Neural cell (in vitro differentiated cells): ENCODE data around the gene C3orf62.

Experiments used
- EP300 ChIP-seq: fragments of 450-650 bp; conservative IDR thresholded peaks from 2 replicates; pipeline ENCODE4 v1.6.1; 2014; ENCODE audit warnings: antibody characterized with exemption, mild to moderate bottlenecking, moderate library complexity; ENCODE audit not compliant: poor library complexity, severe bottlenecking
- EZH2 ChIP-seq: fragments of 200-600, 300-800 bp; shearing (Covaris generic), sonication (generic); IDR thresholded peaks from 2 replicates; pipeline ENCODE4 v1.6.1; 2014; ENCODE audit warnings: antibody characterized with exemption, low read length, borderline replicate concordance, mild to moderate bottlenecking; ENCODE audit not compliant: insufficient read depth, poor library complexity, severe bottlenecking
- MXI1 ChIP-seq: fragments of 450-650 bp; conservative IDR thresholded peaks from 2 replicates; pipeline ENCODE4 v1.6.1; 2014; ENCODE audit warnings: antibody characterized with exemption, mild to moderate bottlenecking; ENCODE audit not compliant: poor library complexity, severe bottlenecking
- POLR2AphosphoS5 ChIP-seq: IDR thresholded peaks from 2 replicates; pipeline ENCODE4 v1.6.1; 2012
- RAD21 ChIP-seq: fragments of 450-650 bp; conservative IDR thresholded peaks from 2 replicates; pipeline ENCODE4 v1.6.1; 2014; ENCODE audit warnings: antibody characterized with exemption, mild to moderate bottlenecking, moderate library complexity
- TAF1 ChIP-seq: IDR thresholded peaks from 2 replicates; pipeline ENCODE4 v1.6.1; 2012; ENCODE audit warnings: low read depth
- TF ChIP-seq, protein P1 (sequence below): IDR thresholded peaks from 2 replicates; pipeline ENCODE4 v1.6.1; 2012; ENCODE audit warnings: borderline replicate concordance
- TF ChIP-seq, protein P2 (sequence below): fragments of 450-650 bp; IDR thresholded peaks from 2 replicates; pipeline ENCODE4 v1.5.1; 2014; ENCODE audit warnings: antibody characterized with exemption, mild to moderate bottlenecking, moderate library complexity; ENCODE audit not compliant: poor library complexity, severe bottlenecking

DNA sequence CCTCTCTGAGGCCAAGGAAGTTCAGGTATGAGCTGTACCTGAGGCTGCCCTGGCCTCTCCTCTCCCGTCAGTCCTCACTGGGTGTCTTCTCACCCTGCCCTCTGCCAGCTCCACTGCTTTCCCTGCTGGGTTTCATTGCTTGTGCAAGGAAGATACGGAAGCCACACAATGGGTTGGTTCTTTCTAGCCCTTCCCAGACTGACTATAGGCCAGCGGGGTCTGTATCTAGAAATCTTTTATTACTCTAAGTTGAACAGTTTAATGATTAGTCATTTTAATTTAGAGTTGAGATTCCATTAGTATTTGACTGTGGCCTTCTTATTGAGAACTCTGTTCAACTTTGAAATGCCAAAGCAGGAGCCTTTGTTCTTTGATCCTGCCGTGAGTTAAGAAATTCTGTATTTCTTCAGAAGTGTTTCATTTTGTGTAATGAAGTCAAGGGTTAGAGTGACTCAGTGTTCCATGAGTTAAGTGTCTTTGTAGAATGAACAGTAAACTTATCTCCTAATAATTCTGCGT is 16.2 kb downstream of the C3orf62 start:
- TF ChIP-seq EZH2, result no peak
- TF ChIP-seq, protein P1, sequence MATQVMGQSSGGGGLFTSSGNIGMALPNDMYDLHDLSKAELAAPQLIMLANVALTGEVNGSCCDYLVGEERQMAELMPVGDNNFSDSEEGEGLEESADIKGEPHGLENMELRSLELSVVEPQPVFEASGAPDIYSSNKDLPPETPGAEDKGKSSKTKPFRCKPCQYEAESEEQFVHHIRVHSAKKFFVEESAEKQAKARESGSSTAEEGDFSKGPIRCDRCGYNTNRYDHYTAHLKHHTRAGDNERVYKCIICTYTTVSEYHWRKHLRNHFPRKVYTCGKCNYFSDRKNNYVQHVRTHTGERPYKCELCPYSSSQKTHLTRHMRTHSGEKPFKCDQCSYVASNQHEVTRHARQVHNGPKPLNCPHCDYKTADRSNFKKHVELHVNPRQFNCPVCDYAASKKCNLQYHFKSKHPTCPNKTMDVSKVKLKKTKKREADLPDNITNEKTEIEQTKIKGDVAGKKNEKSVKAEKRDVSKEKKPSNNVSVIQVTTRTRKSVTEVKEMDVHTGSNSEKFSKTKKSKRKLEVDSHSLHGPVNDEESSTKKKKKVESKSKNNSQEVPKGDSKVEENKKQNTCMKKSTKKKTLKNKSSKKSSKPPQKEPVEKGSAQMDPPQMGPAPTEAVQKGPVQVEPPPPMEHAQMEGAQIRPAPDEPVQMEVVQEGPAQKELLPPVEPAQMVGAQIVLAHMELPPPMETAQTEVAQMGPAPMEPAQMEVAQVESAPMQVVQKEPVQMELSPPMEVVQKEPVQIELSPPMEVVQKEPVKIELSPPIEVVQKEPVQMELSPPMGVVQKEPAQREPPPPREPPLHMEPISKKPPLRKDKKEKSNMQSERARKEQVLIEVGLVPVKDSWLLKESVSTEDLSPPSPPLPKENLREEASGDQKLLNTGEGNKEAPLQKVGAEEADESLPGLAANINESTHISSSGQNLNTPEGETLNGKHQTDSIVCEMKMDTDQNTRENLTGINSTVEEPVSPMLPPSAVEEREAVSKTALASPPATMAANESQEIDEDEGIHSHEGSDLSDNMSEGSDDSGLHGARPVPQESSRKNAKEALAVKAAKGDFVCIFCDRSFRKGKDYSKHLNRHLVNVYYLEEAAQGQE, result no peak
- no peak for TF ChIP-seq POLR2AphosphoS5
- no peak for TF ChIP-seq EP300
- TF ChIP-seq, protein P2, sequence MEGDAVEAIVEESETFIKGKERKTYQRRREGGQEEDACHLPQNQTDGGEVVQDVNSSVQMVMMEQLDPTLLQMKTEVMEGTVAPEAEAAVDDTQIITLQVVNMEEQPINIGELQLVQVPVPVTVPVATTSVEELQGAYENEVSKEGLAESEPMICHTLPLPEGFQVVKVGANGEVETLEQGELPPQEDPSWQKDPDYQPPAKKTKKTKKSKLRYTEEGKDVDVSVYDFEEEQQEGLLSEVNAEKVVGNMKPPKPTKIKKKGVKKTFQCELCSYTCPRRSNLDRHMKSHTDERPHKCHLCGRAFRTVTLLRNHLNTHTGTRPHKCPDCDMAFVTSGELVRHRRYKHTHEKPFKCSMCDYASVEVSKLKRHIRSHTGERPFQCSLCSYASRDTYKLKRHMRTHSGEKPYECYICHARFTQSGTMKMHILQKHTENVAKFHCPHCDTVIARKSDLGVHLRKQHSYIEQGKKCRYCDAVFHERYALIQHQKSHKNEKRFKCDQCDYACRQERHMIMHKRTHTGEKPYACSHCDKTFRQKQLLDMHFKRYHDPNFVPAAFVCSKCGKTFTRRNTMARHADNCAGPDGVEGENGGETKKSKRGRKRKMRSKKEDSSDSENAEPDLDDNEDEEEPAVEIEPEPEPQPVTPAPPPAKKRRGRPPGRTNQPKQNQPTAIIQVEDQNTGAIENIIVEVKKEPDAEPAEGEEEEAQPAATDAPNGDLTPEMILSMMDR, result no peak
- TF ChIP-seq TAF1, result no peak
- no peak for TF ChIP-seq RAD21
- TF ChIP-seq MXI1, result no peak
